NOMO-1 treated with DMSO at 0.1 percent for 48 hours (cell line): ENCODE data around the gene TDRKH.
A peak's percentile ranks its signal among the peaks of the same experiment; 100 is the strongest.
"Not testable (repeated sequence)": the region's sequence is repeated elsewhere in the genome, so short reads cannot be mapped to it uniquely, and the experiment has no call there.

ENCODE experiments used
- DNase-seq: peaks from one replicate; lab custom pipeline; 2025; ENCODE audit not compliant: unreplicated experiment; lab: John Stamatoyannopoulos, UW

Gene TDRKH

DNA sequence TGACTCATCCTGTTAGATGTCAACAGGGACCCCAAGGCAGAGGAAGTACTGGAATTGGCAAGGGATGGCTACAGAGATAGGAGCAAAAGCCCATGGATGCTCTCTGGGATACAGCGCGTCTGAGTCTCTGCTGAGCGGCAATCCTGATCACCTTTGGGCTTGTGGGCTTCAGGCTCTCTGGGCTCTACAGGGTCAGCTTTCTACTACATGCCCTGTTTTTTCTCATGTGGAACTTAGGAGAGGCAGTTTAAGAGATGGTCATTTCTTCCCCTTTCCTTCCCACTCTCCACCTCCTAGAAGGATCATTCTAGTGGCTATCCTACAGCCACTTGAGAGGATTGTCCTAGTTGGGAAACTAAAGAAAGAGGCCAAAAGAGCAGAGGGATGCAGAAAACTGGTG lies 13.6 kb upstream of the TDRKH start:
- no peak for DNase-seq

DNA sequence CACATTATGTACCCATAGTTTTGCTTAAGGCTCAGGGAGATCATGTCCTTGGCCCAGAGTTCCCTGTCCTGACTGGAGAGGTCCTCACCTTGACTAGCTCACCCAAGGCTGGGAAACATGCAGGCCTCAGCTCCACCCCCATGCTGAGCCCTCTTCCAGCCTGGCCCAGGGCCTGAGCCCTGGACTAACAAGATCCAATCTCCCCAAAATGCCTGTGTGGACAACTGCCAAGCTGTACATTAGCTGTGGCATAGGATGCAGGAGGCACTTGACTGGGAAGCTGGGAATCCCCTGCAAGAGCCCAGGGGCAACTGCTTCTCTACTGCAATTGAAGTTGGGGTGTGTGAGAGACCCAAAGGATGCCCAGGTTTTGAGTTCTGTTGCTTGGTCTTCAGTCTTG lies 12.9 kb upstream of the TDRKH start:
- no peak for DNase-seq

- no peak for DNase-seq
Measured at GRCh38 chr1:151802372-151802771, 12.1 kb upstream of the TDRKH start.

DNA sequence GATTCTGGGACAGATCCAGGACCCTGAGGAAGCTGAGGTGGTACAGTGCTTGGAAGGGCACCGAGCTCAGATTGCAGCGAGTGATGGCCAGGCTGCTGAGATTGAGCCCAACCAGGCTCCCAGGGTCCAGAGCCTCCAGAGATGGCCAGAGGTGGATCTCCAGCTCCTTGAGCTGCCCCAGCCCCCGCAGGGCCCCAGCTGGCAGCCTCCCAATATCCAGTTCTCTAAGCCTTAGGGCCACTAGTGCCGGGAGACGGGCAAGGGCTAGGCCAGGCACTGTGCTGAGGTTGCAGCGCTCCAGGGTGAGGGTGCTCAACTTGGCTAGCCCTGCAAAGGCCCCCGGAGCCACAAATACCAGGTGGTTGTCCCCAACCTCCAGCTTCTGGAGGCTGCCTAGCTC lies 11.5 kb upstream of the TDRKH start:
- no peak for DNase-seq

DNA sequence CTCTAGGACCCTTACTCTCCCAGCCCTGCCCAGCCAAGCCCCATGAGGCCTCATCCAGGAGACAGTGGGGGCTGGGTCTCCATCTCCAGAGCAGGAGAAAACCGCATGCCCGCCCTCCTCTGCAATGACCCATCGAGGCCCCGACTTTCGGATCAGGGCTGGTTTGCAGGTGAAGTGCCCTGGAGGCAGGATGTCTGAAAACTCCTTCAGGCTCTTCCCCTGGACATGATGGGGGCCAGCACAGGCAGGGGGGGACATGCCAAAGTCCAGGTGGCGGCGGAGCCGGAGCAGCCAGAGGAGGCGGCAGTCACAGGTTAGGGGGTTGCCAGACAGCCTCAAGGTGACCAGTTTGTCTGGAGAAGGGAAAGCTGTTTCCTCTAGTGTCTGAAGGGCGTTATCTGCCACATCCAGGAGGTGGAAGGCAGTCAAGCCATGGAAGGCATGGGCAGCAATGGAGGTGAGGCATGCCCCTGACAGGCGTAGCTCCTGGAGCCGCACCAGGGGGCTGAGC lies 11.1 kb upstream of the TDRKH start:
- DNase-seq = no peak

DNA sequence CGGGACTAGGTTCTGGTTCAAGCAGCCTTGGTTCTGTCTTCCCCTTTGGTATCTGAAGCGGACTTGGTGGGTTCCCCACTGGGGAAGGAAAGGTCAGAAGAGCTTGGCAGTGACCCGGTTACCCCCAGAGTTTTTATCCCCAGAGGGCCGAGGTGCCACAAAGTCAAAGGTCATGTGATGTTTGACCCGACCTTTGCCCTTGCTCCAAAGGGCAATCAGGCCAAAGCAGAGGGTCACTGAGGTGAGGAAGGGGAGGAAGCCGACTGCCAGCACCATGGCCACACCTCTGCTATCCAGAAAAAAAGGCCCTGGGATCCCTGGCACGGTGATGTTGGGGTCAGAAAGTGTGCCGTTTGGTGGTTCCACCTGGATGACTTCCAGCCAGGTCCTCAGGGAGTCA lies 10.5 kb upstream of the TDRKH start:
- no peak for DNase-seq

- DNase-seq = no peak
Measured at GRCh38 chr1:151799179-151800022, 9.1 kb upstream of the TDRKH start.

DNA sequence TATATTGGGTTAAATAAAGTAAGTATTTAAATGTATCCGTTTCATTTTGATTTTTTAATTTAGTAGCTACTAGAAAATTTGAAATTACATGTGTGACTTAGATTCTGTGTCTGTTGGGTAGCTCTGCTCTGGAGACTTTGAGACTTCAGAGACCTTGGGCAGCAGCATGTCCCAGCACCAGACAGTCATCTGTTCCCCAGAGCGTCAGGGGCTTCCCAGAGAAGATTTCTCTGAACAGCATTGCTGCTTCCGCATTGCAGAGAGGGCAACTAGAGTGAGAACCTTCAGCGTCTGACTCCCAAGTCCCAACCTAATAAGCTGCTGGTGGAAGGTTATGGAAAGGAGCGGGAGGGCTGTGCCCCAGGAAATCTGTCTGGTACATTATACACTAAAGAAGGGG lies 8.3 kb upstream of the TDRKH start:
- DNase-seq = no peak

- peak; percentile 24 for DNase-seq
Measured at GRCh38 chr1:151790940-151791651, 796 bp upstream of the TDRKH start.

GRCh38 chr1:151787689-151788088 lies 2.6 kb downstream of the TDRKH start:
- no peak for DNase-seq

- no peak for DNase-seq
Measured at GRCh38 chr1:151783796-151784195, 6.5 kb downstream of the TDRKH start.

GRCh38 chr1:151782741-151783140 lies 7.6 kb downstream of the TDRKH start:
- DNase-seq = no peak

DNA sequence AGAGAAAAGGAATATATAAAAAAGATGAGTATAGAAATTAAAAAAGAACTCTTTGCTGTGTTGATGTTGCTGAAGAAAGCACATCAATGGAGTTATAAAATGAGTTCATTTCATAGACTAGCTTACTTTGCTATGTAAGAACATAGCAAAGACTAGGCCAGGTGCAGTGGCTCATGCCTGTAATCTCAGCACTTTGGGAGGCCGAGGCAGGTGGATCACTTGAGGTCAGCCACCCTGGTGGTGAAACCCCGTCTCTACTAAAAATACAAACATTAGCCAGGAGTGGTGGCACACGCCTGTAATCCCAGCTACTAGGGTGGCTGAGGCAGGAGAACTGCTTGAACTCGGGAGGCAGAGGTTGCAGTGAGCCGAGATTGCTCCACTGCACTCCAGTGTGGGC lies 8.3 kb downstream of the TDRKH start:
- not testable (repeated sequence) for DNase-seq

DNA sequence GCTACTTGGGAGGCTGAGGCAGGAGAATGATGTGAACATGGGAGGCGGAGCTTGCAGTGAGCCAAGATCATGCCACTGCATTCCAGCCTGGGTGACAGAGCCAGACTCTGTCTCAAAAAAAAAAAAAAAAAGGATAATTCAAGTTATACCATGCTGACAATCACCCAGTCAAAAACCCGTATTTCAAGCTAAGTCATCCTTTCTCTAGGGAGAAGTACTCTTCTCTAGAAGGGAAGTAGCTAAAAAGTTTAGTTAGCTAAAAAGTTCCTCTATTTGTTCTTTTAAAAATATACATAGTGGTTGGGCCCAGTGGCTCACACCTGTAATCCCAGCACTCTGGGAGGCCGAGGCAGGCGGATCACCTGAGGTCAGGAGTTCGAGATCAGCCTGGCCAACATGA lies 9.6 kb downstream of the TDRKH start:
- peak; percentile 8 for DNase-seq

GRCh38 chr1:151779852-151780251 lies 10.4 kb downstream of the TDRKH start:
- DNase-seq = no peak

DNA sequence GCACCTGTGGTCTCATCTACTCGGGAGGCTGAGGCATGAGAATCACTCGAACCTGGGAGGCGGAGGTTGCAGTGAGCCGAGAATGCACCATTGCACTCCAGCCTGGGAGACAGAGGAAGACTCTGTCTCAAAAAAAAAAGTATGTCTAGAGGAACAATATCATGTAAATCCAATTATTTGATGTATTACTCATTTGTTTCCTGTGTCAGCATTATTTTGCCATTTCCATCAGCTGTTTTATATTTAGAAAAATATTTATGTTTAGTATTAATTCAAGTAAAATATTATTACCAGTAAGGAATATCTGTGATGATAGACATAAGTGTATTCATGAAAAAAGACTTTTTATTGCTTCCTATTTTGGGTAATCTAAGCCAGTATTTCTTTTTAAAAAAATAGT lies 13.0 kb downstream of the TDRKH start:
- DNase-seq = no peak

- DNase-seq = no peak
Measured at GRCh38 chr1:151776665-151777062, 13.6 kb downstream of the TDRKH start.

DNA sequence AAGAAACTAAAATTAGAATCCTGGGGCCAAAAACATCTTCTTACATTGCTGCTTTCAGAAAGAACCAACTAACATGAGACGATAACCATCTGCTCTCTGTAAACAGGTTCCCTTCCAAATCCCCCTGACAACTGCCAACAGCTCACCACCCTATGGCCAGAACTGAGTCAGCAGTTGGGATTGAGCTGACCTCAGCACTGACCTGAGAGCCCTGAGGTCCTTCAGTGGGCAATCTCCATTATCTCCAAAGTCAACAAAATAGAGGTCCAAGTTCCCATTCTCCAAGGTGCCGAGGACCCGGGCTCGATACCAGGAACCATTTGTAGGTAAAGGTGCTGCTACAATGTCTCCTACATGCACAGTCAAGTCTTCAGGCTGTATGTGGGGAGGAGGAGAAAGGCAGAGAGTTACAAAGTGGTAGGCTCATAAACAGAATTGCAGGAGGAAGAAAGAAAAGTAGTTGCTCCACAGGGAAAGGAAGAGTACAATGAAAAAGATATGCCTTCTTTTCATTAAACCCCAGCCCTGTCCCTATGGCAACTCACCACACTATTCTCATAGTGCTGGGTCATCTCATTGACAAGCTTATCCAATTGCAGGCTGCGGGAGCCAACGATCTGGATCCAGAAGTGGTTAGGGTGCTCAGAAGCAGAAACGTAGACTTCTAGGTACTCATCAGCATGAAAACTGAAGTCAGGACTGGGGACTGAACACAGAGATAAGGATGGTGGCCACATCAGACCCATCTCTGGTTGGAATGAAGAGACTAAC lies 14.2 kb downstream of the TDRKH start:
- DNase-seq = no peak

DNA sequence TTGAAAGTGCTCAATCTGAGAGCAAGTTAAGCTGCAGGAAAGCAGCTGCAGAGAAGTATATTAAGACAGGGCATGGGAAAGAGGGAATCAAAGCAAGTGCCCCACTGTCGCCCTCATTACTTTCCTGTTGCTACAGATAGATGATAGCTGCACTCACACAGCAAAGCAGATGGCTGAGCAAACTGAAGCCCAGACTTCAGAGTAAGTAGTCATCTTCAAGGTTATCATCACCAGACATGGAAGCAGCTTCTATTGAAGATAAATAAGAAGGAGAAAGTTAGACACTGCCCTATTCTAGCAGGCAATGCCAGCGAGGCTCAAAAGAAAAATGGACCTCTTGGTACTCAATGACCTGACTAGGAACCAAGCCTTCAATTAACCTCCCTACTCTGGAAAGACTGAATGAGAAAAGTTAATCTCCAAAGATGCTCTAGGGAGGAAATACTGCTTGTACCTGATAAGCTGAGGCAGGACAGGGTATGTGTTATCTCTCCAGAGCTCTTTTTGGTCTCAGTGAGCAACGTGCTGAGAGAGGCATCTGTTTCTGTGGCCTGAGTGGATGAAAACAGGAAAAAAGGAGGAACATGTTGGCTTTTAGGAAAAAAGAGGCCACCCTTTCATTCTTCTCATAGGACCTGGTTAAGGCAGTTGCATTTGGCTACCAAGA lies 15.9 kb downstream of the TDRKH start:
- DNase-seq = no peak

DNA sequence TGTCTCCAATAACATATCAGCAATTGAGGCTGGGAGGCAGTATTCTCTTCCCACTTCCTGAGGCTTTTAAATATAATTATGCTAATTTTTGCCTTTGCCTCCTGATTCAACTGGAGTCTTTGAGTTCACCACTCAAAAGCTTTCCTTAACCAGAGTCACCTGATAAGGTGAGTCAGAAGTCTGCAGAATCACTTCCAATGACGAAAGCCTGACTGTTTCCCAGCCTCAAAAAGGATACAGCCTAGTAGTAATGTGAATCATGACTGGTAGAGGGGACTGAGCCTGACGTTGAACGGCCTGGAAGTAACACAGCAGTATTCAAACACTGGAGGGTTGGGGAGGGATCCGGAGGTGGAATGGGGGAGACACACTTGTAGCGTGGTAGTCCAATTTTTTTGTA lies 16.6 kb downstream of the TDRKH start:
- no peak for DNase-seq

GRCh38 chr1:151769270-151769669 lies 21.0 kb downstream of the TDRKH start:
- not testable (repeated sequence) for DNase-seq
